ENCODE data around the gene RLN1.

Gene RLN1

DNA sequence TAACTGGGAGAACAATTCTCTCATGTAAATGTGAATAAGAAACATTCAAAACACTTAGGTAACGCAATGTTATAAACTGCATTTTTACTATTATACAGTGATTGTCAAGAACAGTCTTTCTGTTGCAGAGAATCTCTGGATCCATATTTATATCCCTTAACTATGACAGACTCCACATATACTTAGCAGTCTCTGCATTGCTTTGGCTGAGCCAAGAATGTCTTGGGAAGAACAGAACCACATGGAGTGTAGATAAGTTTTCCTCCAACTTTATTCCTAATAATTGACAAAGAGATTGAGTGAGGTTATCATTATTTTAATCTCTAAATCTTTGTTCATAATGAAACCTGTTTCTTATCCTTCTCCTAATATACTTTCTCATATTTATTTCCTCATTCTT, 15.6 kb upstream of the RLN1 start:
- H3K36me3 ChIP-seq (ENCODE audit: insufficient read depth, low read length), result no peaks in the 10 kb centered on the region
- no peaks in the 10 kb centered on the region for H3K79me2 ChIP-seq (ENCODE audit: insufficient read depth, low read length)
- H2AFZ ChIP-seq (ENCODE audit: low read length), result no peak overlapping the region
- H3K4me3 ChIP-seq (ENCODE audit: low read depth, low read length, poor library complexity, severe bottlenecking), result no peak overlapping the region
- no peak overlapping the region for H3K9ac ChIP-seq (ENCODE audit: low read length)
- no peak for TF ChIP-seq EZH2 (IDR thresholded peaks at IDR 0.05; ENCODE audit: borderline replicate concordance, low read length)
- TF ChIP-seq, protein P1, sequence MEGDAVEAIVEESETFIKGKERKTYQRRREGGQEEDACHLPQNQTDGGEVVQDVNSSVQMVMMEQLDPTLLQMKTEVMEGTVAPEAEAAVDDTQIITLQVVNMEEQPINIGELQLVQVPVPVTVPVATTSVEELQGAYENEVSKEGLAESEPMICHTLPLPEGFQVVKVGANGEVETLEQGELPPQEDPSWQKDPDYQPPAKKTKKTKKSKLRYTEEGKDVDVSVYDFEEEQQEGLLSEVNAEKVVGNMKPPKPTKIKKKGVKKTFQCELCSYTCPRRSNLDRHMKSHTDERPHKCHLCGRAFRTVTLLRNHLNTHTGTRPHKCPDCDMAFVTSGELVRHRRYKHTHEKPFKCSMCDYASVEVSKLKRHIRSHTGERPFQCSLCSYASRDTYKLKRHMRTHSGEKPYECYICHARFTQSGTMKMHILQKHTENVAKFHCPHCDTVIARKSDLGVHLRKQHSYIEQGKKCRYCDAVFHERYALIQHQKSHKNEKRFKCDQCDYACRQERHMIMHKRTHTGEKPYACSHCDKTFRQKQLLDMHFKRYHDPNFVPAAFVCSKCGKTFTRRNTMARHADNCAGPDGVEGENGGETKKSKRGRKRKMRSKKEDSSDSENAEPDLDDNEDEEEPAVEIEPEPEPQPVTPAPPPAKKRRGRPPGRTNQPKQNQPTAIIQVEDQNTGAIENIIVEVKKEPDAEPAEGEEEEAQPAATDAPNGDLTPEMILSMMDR (IDR thresholded peaks at IDR 0.05; ENCODE audit: low read length), result no peak
- no peaks in the 10 kb centered on the region for H3K27me3 ChIP-seq (ENCODE audit: insufficient read depth, low read length)
- H3F3A ChIP-seq (ENCODE audit: insufficient read depth, low read length), result no peaks in the 10 kb centered on the region
- no peaks in the 10 kb centered on the region for H4K20me1 ChIP-seq (ENCODE audit: insufficient read depth, low read length)
- no peak overlapping the region for H3K27ac ChIP-seq (ENCODE audit: low read depth, low read length, poor library complexity, severe bottlenecking)
- H3K9me2 ChIP-seq (ENCODE audit: low read depth, low read length), result no peaks in the 10 kb centered on the region
- H3K9me3 ChIP-seq (ENCODE audit: low read length), result no peaks in the 10 kb centered on the region
- no peak overlapping the region for H3K4me2 ChIP-seq (ENCODE audit: low read length)
- H3K4me1 ChIP-seq (ENCODE audit: insufficient read depth, low read length, severe bottlenecking), result peaks cover 5% of the 10 kb centered on the region

DNA sequence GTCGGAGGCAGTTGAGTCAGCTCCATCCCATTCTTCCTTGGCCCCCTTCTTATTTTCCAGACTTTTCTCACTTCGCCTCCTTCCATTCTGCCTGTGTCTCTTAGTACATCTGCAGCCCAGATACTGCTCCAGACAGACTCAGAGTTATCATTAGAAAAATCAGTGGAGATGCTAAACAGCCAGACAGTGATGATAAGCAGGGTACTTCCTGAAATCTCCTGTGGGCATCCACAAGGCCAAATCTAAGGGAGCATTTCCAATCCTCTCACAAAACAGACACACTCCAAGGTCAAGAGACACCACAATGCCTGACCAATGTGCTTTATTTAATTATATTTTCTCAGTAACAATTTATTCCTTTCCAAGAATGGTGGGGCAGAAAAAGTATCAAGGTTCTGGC, 14.5 kb upstream of the RLN1 start:
- TF ChIP-seq EZH2 (IDR thresholded peaks at IDR 0.05; ENCODE audit: borderline replicate concordance, low read length), result no peak
- TF ChIP-seq, protein P1 (IDR thresholded peaks at IDR 0.05; ENCODE audit: low read length), result no peak
- H3K4me3 ChIP-seq (ENCODE audit: low read depth, low read length, poor library complexity, severe bottlenecking), result no peak overlapping the region
- no peaks in the 10 kb centered on the region for H3K9me2 ChIP-seq (ENCODE audit: low read depth, low read length)
- H3K9ac ChIP-seq (ENCODE audit: low read length), result no peak overlapping the region
- H3K79me2 ChIP-seq (ENCODE audit: insufficient read depth, low read length), result no peaks in the 10 kb centered on the region
- no peak overlapping the region for H3K27ac ChIP-seq (ENCODE audit: low read depth, low read length, poor library complexity, severe bottlenecking)
- H2AFZ ChIP-seq (ENCODE audit: low read length), result no peak overlapping the region
- no peaks in the 10 kb centered on the region for H3F3A ChIP-seq (ENCODE audit: insufficient read depth, low read length)
- H3K27me3 ChIP-seq (ENCODE audit: insufficient read depth, low read length), result no peaks in the 10 kb centered on the region
- H3K36me3 ChIP-seq (ENCODE audit: insufficient read depth, low read length), result no peaks in the 10 kb centered on the region
- H3K4me1 ChIP-seq (ENCODE audit: insufficient read depth, low read length, severe bottlenecking), result peaks cover 5% of the 10 kb centered on the region
- H3K4me2 ChIP-seq (ENCODE audit: low read length), result no peak overlapping the region
- peaks cover 3% of the 10 kb centered on the region; the same call in 1 of the 2 replicates for H3K9me3 ChIP-seq (ENCODE audit: low read length)
- no peaks in the 10 kb centered on the region for H4K20me1 ChIP-seq (ENCODE audit: insufficient read depth, low read length)

- Histone ChIP-seq H3K9me2 (ENCODE audit: low read depth, low read length) (no peaks in the 10 kb centered on the region), H2AFZ (ENCODE audit: low read length) (no peak overlapping the region), H3K36me3 (ENCODE audit: insufficient read depth, low read length) (no peaks in the 10 kb centered on the region), H3K27ac (ENCODE audit: low read depth, low read length, poor library complexity, severe bottlenecking) (no peak overlapping the region), H3K4me3 (ENCODE audit: low read depth, low read length, poor library complexity, severe bottlenecking) (no peak overlapping the region), H3K79me2 (ENCODE audit: insufficient read depth, low read length) (no peaks in the 10 kb centered on the region), H3K4me1 (ENCODE audit: insufficient read depth, low read length, severe bottlenecking) (peaks cover 5% of the 10 kb centered on the region), H4K20me1 (ENCODE audit: insufficient read depth, low read length) (no peaks in the 10 kb centered on the region), H3K4me2 (ENCODE audit: low read length) (no peak overlapping the region), H3K27me3 (ENCODE audit: insufficient read depth, low read length) (no peaks in the 10 kb centered on the region), H3F3A (ENCODE audit: insufficient read depth, low read length) (no peaks in the 10 kb centered on the region), H3K9ac (ENCODE audit: low read length) (no peak overlapping the region), H3K9me3 (ENCODE audit: low read length) (peaks cover 3% of the 10 kb centered on the region; the same call in 1 of the 2 replicates)
- TF ChIP-seq, protein P1 (IDR thresholded peaks at IDR 0.05; ENCODE audit: low read length), result no peak
- no peak for TF ChIP-seq EZH2 (IDR thresholded peaks at IDR 0.05; ENCODE audit: borderline replicate concordance, low read length)
Observed at GRCh38 chr9:5352637-5353248, 13.1 kb upstream of the RLN1 start.
